Natural killer cell (primary cell): ENCODE measurements around the gene RASSF1. TPM values are rescaled to one million over a fixed set of nuclear protein-coding genes. Genes with fewer than 3 reads are reported as not detected.

Experiments
- ATAC-seq, 3 donors: fragments of 150-1000 bp in 2 of 3; fragments of 200-7000 bp in 1 of 3; cut with Tn5 transposase; 1 replicate in 1 of 3; 2 replicates in 2 of 3; pipeline ENCODE4 v1.10.0; 2021; ENCODE audit warnings: mild to moderate bottlenecking in 2 of 3, moderate library complexity in 2 of 3
- DNase-seq, 2 donors: peaks; one replicate each; pipeline versions ENCODE4 v3.0.0 to v3.0.0-alpha.2; 2013 to 2021; ENCODE audit warnings: mixed read lengths in 1 of 2
- H3K27ac ChIP-seq: one replicate; pipeline ENCODE4 v1.5.1; 2013; ENCODE audit warnings: mild to moderate bottlenecking, low read length
- H3K27me3 ChIP-seq: one replicate; pipeline ENCODE4 v1.6.1; 2013; ENCODE audit warnings: low read length; ENCODE audit not compliant: control insufficient read depth, insufficient read depth
- H3K36me3 ChIP-seq: one replicate; pipeline ENCODE4 v1.6.1; 2013; ENCODE audit warnings: low read length; ENCODE audit not compliant: control insufficient read depth, insufficient read depth
- H3K4me1 ChIP-seq: one replicate; pipeline ENCODE4 v1.6.1; 2013; ENCODE audit warnings: low read length; ENCODE audit not compliant: control insufficient read depth, insufficient read depth
- H3K4me3 ChIP-seq: one replicate; pipeline ENCODE4 v1.5.1; 2013; ENCODE audit warnings: low read length
- H3K9me3 ChIP-seq: one replicate; pipeline ENCODE4 v1.6.1; 2013; ENCODE audit warnings: low read length; ENCODE audit not compliant: control insufficient read depth, insufficient read depth
- H3K27ac Mint-ChIP-seq, 2 donors: one replicate each; pipeline ENCODE4 v1.8.0; 2022; ENCODE audit warnings: mild to moderate bottlenecking in 2 of 2, mixed read lengths in 2 of 2, moderate library complexity in 1 of 2
- H3K27me3 Mint-ChIP-seq, 2 donors: one replicate each; pipeline ENCODE4 v1.8.0; 2022; ENCODE audit warnings: low read depth in 2 of 2, mixed read lengths in 2 of 2
- H3K36me3 Mint-ChIP-seq: one replicate; pipeline ENCODE4 v1.8.0; 2022; ENCODE audit warnings: mixed read lengths
- H3K4me1 Mint-ChIP-seq, 2 donors: one replicate each; pipeline ENCODE4 v1.8.0; 2022; ENCODE audit warnings: mixed read lengths in 2 of 2
- H3K4me3 Mint-ChIP-seq: one replicate; pipeline ENCODE4 v1.8.0; 2022; ENCODE audit warnings: mild to moderate bottlenecking, moderate library complexity, mixed read lengths
- H3K9me3 Mint-ChIP-seq, 2 donors: one replicate each; pipeline ENCODE4 v1.8.0; 2022; ENCODE audit warnings: mixed read lengths in 2 of 2
- CTCF ChIP-seq: fragments of 200-600 bp; IDR thresholded peaks from one replicate; pipeline ENCODE4 v1.8.0; 2022; ENCODE audit warnings: antibody characterized with exemption
- WGBS: methylation state at CpG from one replicate; pipeline ENCODE4 v1.1.7; 2013; ENCODE audit warnings: missing lambda C conversion rate; ENCODE audit not compliant: insufficient coverage; 5-methylcytosine and 5-hydroxymethylcytosine counted together
- intact Hi-C: fragments of 100-400 bp; cut with micrococcal nuclease; formaldehyde crosslinking; loops from one replicate; pipeline ENCODE4 v1.14.2; 2022
- total RNA-seq, 4 donors: library from RNA; stranded (reverse); fragments of 120-200 nt in 1 of 4; gene quantifications; one replicate each; pipeline versions ENCODE4 v1.2.3 to v1.2.4, GENCODE V29; 2013 to 2022

The RASSF1 gene
- total RNA-seq, 3 donors from 2014 or later (not counting 1 experiment from before 2014, with no cell fraction given), result 298 to 329 (median 305) TPM

- H3K27me3 Mint-ChIP-seq, result no peaks in the 10 kb centered on the region
- peaks cover 13% of the 10 kb centered on the region for H3K36me3 Mint-ChIP-seq
- Histone ChIP-seq H3K27ac (peak overlapping the region; percentile 93), H3K4me3 (peak overlapping the region; percentile 80), H3K9me3 (no peaks in the 10 kb centered on the region), H3K27me3 (no peaks in the 10 kb centered on the region), H3K4me1 (peaks cover 74% of the 10 kb centered on the region), H3K36me3 (peaks cover 21% of the 10 kb centered on the region)
- H3K27ac Mint-ChIP-seq, result peak overlapping the region; percentile 93 to 96
- peak overlapping the region; percentile 98 for H3K4me3 Mint-ChIP-seq
- no peak for TF ChIP-seq CTCF
- H3K9me3 Mint-ChIP-seq, result no peaks in the 10 kb centered on the region
- WGBS, result 3% methylated on average over 31 of the region's 31 CpGs
- ATAC-seq, result peak in 2 of 3 donors; percentile 1 to 4
- intact Hi-C loops, result loop anchor here (2.0 to 5.0 kb wide), 2 partner anchors 16 to 39 kb away; partner anchors contain the start of genes HYAL3 and NAA80
- DNase-seq, result no peak
- H3K4me1 Mint-ChIP-seq, result peaks cover 57 to 83% of the 10 kb centered on the region in 2 donors
These were observed 4.0 kb downstream of the RASSF1 start for GRCh38 chr3:50336452-50337174.

DNA sequence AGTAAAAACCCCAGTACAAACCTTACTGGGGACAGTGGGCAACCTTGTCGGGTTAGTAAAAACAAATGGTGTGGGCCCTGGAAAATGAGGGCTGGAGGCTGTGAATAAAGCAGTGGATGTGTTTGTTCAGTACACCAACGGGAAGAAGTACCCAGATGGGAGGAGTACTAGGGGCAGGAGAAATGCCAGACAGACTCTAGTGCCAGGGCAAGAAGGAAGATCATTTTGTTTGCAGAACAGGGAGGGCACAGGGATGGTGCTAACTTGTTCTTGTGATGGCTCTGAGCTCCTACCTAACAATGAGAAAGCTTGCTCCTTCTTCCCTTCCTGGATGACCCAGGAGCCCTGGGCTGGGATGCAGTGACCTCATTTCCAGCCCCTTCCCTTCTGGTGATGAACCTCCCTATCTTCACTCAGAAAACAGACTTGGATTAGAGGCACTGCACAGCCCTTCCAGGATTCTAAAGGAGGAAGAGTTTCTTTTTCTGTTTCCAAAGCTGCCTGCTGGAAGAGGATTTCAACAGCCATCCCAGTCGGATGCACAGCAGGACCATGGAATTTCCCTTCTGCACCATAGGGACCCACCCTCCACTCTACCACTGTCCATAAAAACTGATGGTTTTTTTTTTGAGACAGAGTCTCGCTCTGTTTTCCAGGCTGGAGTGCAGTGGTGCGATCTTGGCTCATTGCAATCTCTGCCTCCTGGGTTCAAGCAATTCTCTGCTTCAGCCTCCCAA lies 6.1 kb downstream of the RASSF1 start:
- Mint-ChIP-seq H3K36me3 (peaks cover 9% of the 10 kb centered on the region), H3K4me3 (peak overlapping the region; percentile 63), H3K27me3 (no peaks in the 10 kb centered on the region), H3K27ac (peak overlapping the region; percentile 88 to 93), H3K4me1 (peaks cover 47 to 66% of the 10 kb centered on the region in 2 donors), H3K9me3 (no peaks in the 10 kb centered on the region)
- peaks cover 43% of the 10 kb centered on the region for H3K36me3 ChIP-seq
- H3K27me3 ChIP-seq, result no peaks in the 10 kb centered on the region
- no peaks in the 10 kb centered on the region for H3K9me3 ChIP-seq
- intact Hi-C loops, result loop anchor here (5.0 kb wide), 1 partner anchor 37 kb away; the partner anchor contains the start of genes HYAL3 and NAA80
- peaks cover 68% of the 10 kb centered on the region for H3K4me1 ChIP-seq
- WGBS, result 80% methylated on average over 5 of the region's 5 CpGs
- H3K27ac ChIP-seq, result peak overlapping the region; percentile 69
- ATAC-seq (no peak), DNase-seq (no peak)
- no peak overlapping the region for H3K4me3 ChIP-seq
- TF ChIP-seq CTCF, result no peak

DNA sequence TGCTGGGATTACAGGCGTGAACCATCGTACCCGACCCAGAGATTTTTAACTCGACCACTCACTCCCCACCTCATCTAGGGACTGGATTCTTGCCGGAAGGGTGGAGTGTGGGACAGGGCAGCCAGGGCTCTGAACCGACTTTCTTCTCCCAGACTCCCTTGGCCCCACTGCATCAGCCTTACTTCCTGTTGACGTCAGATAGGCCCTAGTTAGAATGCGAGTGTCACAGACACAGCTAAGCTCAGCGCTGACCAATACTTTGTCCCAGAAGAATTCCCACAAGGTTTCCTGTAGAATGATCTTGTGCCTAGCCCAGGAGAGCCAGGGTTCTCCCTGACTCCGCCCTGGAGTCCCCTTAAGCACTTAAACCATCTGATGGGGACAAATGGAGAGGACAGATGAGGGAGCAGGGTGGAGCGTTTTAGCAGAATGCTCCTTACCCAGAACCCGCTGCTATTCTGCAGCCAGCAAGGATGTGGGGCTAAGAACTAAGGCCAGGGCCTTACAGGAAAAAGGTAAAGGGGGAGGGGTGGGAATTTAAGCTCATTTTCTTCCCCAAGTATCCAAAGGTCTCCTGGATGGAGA lies 6.8 kb downstream of the RASSF1 start:
- no peaks in the 10 kb centered on the region for H3K9me3 ChIP-seq
- TF ChIP-seq CTCF, result no peak
- peaks cover 46% of the 10 kb centered on the region for H3K36me3 ChIP-seq
- Mint-ChIP-seq H3K36me3 (peaks cover 2% of the 10 kb centered on the region), H3K27ac (peak overlapping the region; percentile 88 to 93), H3K9me3 (no peaks in the 10 kb centered on the region), H3K4me1 (peaks cover 40 to 60% of the 10 kb centered on the region in 2 donors), H3K27me3 (no peaks in the 10 kb centered on the region), H3K4me3 (peak overlapping the region; percentile 63)
- H3K4me1 ChIP-seq, result peaks cover 63% of the 10 kb centered on the region
- DNase-seq (peak in 1 of 2 donors; percentile 76), ATAC-seq (no peak)
- intact Hi-C loops, result no loop called here
- H3K27me3 ChIP-seq, result no peaks in the 10 kb centered on the region
- WGBS, result 70% methylated on average over 12 of the region's 12 CpGs
- peak overlapping the region; percentile 69 for H3K27ac ChIP-seq
- no peak overlapping the region for H3K4me3 ChIP-seq
